HG03025 (cell line): Measurements from ENCODE around the gene PTHLH.

Experiments used
- ATAC-seq: cut with Tn5 transposase; IDR thresholded peaks from one replicate; pipeline ENCODE4 v1.9.1; 2021; ENCODE audit warnings: mild to moderate bottlenecking, moderate library complexity; ENCODE audit not compliant: unreplicated experiment, low FRiP score

PTHLH gene

DNA sequence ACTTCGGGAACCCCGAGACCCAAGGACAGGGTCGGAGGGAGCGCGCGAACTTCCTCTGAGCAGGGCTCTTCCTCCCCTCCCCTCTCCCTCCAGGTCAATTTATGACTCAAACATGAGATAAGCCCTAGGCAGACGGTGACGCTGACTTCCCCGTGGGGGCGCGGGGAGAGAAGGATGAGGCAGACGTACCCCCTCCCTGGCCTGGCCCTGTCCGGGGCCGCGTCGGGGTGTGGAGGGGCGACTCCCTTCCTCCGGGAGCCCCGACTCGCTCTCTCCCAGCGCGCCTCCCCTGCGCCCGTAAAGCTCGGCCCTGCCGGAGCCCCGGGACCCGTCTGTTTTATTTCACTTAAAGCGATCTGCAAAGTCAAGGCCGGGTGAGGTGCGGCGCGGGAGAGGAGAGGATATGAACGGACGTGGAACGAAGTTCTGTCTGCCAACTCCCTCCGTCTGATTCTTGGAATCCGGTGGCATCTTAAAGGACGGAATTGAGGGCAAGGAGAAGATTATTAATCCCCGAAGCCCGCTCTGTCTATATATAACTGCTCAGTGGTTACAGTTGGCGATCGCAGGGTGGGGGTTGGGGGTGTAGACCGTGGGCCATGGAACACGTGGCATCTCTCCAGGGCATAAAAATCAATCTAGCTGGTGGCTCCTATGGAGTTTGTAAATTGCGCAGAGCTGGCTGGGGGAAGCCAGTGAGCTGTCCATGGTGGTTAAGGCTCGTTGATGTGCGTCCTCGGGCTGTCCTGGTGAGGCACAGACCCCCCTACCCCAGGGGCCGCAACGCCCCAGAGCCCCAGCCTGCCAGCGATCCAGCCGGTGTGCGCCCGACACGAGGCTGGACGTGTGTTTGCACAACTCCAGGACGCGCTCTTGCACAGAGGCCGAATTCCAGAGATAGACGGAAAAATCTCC, 2.9 kb upstream of the PTHLH start:
- no peak for ATAC-seq

DNA sequence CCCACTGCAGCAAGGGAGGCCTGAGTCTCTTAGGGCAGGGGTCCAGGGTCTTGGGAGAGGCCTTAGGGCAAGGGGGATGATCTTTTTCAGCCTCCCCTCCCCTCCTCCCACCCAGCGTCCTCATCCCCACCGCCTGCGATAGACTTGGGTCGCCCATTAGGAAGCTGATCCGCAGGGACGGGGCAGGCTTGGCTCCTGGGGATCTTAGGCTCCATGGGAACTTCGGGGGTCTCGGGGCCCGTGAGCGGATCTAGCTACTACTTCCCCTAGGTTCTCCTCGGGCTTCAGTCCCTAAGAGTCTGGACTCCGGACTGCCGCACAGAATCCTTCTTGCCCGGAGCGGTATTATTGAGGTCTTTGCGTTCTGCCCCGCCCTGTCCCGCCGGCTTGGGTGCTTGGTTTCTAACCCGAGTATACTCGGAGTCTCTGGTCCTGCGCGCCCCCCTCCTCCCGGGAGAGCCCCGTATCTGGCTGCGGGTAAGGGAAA, 2.2 kb upstream of the PTHLH start:
- ATAC-seq: no peak

DNA sequence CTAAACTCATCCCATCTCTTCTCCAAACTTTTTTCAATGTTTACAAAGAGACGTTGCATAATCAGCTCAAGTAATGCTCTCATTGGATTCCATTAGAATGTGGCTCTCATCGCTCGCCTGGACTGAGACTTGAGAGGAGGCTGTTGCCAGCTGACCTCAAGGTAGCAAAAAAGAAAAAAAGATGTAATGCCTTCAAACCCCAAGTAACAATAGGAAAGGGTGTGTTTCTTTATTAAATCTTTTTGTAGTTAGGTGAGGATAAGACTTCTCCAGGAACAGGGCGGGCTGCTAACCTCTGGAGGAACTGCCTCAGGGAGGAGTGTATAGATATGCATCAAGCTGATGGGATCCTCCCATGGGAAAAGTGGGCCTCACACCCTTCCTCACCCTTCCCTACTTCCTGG, 956 bp upstream of the PTHLH start:
- no peak for ATAC-seq

DNA sequence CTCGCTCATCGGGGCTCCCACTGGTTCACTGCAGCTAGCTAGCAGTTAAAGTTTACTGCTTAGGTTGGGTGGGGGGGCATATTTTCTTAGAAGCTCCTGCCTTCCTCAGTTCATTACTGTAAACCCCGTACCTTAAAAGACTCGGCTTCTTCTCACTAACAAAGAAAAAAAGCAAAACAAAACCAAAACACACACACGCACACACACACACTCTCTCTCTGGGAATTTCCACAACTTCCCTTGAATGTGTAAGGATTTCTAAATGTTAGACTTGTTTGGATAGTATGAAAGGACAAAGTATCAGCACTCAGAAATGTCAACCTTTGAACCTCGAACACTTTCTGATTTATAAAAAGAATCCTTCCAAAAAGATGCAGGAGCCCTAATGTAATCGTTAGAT, 927 bp downstream of the PTHLH start:
- no peak for ATAC-seq

- no peak for ATAC-seq
Observed at GRCh38 chr12:27971121-27971489, 1.4 kb downstream of the PTHLH start.

- peak; percentile 9 for ATAC-seq
Observed at GRCh38 chr12:27970401-27971120, 2.0 kb downstream of the PTHLH start.

- peak; percentile 88 for ATAC-seq
Observed at GRCh38 chr12:27969624-27970400, 2.7 kb downstream of the PTHLH start.

DNA sequence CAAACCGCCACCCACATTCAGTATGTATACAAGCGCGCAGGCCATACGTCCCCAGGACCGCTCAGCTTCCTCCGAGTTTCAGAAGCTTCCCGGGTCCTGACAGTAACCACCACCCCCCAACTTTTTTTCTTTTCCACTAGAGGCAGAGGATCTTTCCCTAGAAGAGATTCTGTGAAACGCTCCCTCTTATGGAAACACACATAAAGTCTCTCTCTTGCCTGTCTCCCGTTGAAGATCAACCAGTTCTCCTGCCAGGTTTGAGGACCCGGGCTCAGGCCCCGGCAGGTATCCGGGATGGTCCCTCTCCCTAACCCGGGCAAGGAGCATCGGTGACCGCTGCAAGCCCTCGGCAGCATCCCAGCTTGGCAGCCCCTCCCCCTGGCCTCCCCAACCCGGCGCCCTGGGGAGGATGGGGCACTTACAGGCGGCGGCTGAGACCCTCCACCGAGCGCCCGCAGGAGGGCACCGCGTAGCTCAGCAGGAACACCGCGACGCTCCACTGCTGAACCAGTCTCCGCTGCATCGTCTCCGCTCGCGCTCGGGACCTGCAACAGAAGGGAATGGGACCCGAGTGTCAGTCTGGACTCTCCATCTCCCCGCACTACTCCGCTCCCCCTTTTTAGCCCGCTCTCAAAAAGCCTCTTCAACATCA, 3.4 kb downstream of the PTHLH start:
- no peak for ATAC-seq

DNA sequence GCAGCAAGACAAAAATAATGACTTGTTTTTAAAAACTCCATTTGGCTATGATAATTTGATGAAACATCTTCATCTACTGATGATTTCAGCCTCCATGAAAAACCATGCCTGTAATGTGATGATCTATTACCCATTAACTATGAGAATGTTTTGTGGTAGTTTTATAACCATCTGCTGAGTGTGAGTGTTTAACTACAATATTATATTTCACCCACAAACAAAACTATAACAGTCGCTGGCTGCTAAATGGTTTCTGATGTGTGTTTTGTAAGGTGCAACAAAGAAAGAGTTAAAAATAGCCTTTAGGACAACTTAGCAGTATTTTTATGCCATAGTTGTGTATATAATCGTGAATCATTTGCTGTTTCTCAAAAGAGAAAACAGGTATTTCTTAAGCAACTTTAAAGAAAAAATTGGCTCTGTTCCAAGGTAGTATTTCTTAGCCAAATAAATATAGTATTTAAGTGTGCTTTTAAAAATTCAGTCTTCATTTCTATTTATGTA, 4.9 kb downstream of the PTHLH start:
- ATAC-seq: no peak

GRCh38 chr12:27966870-27967269, 5.7 kb downstream of the PTHLH start:
- no peak for ATAC-seq

- ATAC-seq: no peak
Observed at GRCh38 chr12:27965966-27966365, 6.6 kb downstream of the PTHLH start.

DNA sequence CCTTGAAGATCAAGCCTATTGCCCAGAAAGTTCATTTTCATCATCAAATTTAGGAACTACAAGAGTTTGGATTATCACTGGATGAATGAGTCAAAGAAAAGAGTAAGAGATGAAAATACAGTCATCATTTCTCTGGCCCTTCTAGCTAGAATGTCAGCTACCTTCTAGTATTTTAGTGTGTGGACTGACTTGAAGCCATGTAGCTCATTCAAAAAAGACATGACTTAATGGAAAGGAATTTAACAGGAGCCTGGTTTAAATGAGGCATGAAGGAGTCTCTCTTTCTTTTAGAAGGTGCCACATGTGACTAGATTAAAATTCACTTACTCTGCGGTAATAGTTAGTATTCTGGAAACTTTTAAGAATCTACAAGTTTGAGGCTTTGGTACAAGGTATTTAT, 7.1 kb downstream of the PTHLH start:
- ATAC-seq: no peak

DNA sequence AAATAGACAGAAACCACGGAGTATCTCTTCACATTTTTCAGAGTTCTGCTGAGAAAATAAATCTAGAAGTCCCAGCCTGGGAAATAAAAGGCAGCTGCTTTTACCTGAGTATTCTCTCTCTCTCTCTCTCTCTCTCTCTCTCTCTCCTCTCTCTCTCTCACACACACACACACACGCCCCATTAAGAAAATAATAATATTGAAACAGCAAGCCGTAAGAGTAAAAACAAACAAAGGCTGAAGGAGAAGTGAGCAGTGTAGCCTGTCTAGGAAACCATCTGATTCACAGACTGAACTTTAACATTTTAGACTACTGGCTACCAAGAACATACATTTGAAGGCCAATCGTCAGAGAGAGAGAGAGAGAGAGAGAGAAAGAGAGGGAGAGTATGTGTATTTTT, 8.4 kb downstream of the PTHLH start:
- no peak for ATAC-seq

- ATAC-seq: no peak
Observed at GRCh38 chr12:27960821-27961220, 11.7 kb downstream of the PTHLH start.

- ATAC-seq: no peak
Observed at GRCh38 chr12:27958675-27959074, 13.9 kb downstream of the PTHLH start.

DNA sequence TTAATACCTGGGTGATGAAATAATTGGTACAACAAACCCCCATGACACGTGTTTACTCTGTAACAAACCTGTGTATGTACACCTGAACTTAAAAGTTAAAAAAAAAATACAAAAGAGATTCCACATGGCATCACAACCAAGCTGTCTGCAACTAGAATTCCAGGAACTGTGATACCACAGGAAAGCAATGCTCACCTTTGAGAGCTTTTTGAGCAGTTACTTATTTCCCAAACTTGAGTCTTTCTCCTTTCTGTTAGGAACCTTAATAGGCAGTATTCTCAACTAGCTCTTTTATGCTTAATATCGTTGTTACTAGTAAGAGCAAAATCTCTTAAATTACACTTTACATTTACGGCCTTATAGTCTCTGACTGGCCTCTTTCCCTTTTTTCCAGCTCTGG, 15.2 kb downstream of the PTHLH start:
- ATAC-seq: no peak

- ATAC-seq: no peak
Observed at GRCh38 chr12:27953817-27954216, 18.7 kb downstream of the PTHLH start.

GRCh38 chr12:27953348-27953747, 19.2 kb downstream of the PTHLH start:
- ATAC-seq: no peak

GRCh38 chr12:27952510-27952909, 20.0 kb downstream of the PTHLH start:
- ATAC-seq: no peak

- no peak for ATAC-seq
Observed at GRCh38 chr12:27951898-27952297, 20.6 kb downstream of the PTHLH start.
